Motor neuron (in vitro differentiated cells): ENCODE data around the gene MTR. TPM values are rescaled to one million over a fixed set of nuclear protein-coding genes. Genes with fewer than 3 reads are reported as not detected.
"Not testable (repeated sequence)": the region's sequence is repeated elsewhere in the genome, so short reads cannot be mapped to it uniquely, and the experiment has no call there.

ENCODE experiments used
- ATAC-seq, 8 experiments: fragments of 200-7000 bp; cut with Tn5 transposase; replicated peaks in 6 of 8; 2 replicates each; pipeline ENCODE4 v1.8.0; 2021; ENCODE audit warnings: mild to moderate bottlenecking in 8 of 8, moderate library complexity in 8 of 8
- H3K27ac ChIP-seq, 2 donors: fragments of 250-450 bp; sonication (Bioruptor Pico); 2 replicates each; pipeline ENCODE4 v1.9.0; 2021; ENCODE audit warnings: antibody characterized with exemption in 2 of 2, mild to moderate bottlenecking in 2 of 2, moderate library complexity in 1 of 2
- H3K4me1 ChIP-seq, 2 donors: fragments of 250-450 bp; sonication (Bioruptor Pico); replicated peaks in 1 of 2; 2 replicates each; pipeline ENCODE4 v1.6.1; 2021; ENCODE audit warnings: antibody characterized with exemption in 2 of 2, mild to moderate bottlenecking in 2 of 2, moderate library complexity in 1 of 2
- H3K4me3 ChIP-seq, 5 donors: fragments of 250-450 bp; sonication (Bioruptor Pico); 2 replicates each; pipeline ENCODE4 v1.9.0; 2021; ENCODE audit warnings: antibody characterized with exemption in 5 of 5, mild to moderate bottlenecking in 5 of 5, moderate library complexity in 4 of 5
- WGBS, 10 experiments: fragments of 450-650 bp; shearing (Covaris generic); methylation state at CpG; one replicate each; pipeline ENCODE4 v1.0.0; 2022; 5-methylcytosine and 5-hydroxymethylcytosine counted together
- in situ Hi-C, 9 experiments: fragments of 400-800 bp; cut with MboI; loops; one replicate each; pipeline ENCODE4 v1.15.0; 2021; ENCODE audit warnings: low sequenced_read_pairs in 9 of 9, low pct_unique_long_range_greater_than_20kb in 2 of 9; ENCODE audit not compliant: unreplicated experiment in 9 of 9
- total RNA-seq, 8 experiments: library from RNA; unstranded; fragments of 300-600 nt; gene quantifications; 2 replicates each; pipeline versions ENCODE4 v1.2.3 to v1.2.4, GENCODE V29; 2022

The MTR gene
- total RNA-seq, 8 experiments from 2014 or later, result 13.9 to 42.3 (median 21.0) TPM

DNA sequence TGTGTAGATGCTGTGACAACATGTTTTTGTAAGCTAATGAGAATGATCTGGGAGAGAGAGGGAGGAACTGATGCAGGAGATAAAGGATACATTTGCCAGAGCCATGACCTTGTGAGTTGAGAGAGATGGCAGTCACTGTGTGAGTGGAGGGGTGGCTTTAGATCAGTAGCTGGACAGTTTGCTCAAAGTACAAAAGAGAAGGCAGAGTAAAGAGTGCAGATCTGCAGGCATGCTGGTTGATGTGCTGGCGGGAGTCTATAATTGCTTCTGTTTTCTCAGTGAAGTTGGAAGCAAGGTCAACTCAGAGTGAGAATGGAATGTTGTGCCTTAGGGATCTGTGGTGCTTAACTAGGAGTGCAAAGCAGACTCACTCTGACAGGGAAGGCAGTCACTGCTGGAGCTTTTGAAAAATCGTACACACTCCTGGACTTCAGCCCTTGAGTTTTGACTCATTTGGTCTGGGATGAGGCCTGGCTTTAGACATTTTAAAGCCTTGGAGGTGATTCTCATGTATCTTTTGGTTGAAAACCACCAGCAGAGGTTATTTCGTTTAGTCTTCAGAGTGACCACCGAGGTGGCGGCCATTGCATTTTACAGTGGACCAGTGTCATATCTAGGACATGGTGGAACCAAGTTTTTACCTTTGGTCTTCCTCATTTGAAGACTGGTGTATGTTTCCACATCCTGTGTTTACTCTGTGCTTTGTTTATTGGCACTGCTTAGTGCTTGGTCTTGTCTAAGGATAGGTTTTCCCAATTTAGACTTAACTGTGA lies 49.6 kb downstream of the MTR start:
- WGBS, 10 experiments, result 36 to 100% (median 93%) methylated on average over 1 to 5 of the region's 5 CpGs; no CpG with 5 or more reads in 1 of the 10 experiments
- ATAC-seq, result peak in 1 of 8 experiments; percentile 50
- Histone ChIP-seq H3K4me1 (no peaks in the 10 kb centered on the region), H3K27ac (no peak overlapping the region), H3K4me3 (no peak overlapping the region)
- in situ Hi-C loops, result no loop called here

- WGBS, 10 experiments, result 22 to 100% (median 94%) methylated on average over 1 to 2 of the region's 2 CpGs; no CpG with 5 or more reads in 1 of the 10 experiments
- ATAC-seq, result no peak
- in situ Hi-C loops, result no loop called here
- H3K4me1 ChIP-seq, result no peaks in the 10 kb centered on the region
- H3K4me3 ChIP-seq, result no peak overlapping the region
- H3K27ac ChIP-seq, result no peak overlapping the region
Measured at GRCh38 chr1:236845830-236846229, 50.7 kb downstream of the MTR start.

GRCh38 chr1:236848274-236848923 lies 53.3 kb downstream of the MTR start:
- in situ Hi-C loops, result no loop called here
- 68 to 100% (median 91%) methylated on average over 1 to 4 of the region's 4 CpGs; no CpG with 5 or more reads in 2 of the 10 experiments for WGBS, 10 experiments
- Histone ChIP-seq H3K4me3 (no peak overlapping the region), H3K27ac (no peak overlapping the region), H3K4me1 (no peaks in the 10 kb centered on the region)
- ATAC-seq, result no peak

DNA sequence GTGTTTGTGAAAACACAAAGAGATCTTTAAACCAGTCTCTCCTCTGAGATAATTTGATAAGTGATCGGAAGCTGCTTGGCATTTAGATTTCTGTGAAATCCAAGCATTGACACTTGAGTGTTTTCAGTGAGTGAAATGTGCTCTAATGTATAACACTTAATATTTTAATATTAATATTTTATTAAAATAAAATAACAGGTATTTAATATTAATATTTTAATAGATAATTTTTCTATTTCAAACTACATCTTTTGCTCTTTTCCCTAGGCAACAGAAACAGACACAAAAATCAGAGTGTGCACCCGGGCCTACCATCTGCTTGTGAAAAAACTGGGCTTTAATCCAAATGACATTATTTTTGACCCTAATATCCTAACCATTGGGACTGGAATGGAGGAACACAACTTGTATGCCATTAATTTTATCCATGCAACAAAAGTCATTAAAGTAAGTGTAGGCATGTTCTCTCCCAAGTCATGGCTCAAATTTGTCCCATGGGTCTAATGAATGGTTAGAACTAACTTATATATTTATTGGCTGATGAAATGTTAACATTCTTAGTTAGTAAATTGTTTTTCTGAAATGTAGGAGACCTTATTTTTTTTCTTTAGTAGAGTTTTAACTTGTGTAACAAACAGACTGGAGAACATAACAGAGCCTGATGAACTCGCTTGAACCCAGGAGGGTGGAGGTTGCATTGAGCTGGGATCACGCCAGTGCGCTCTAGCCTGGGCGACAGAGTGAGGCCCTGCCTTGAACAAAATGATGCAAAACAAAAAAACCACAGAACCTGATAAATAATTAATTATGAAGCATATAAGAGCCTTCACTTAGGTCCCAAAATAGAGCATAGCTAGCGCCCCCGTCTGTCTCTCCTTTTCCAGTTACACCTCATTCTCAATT lies 55.2 kb downstream of the MTR start:
- WGBS, 10 experiments, result 67 to 96% (median 92%) methylated on average over 4 to 8 of the region's 8 CpGs
- in situ Hi-C loops, result no loop called here

DNA sequence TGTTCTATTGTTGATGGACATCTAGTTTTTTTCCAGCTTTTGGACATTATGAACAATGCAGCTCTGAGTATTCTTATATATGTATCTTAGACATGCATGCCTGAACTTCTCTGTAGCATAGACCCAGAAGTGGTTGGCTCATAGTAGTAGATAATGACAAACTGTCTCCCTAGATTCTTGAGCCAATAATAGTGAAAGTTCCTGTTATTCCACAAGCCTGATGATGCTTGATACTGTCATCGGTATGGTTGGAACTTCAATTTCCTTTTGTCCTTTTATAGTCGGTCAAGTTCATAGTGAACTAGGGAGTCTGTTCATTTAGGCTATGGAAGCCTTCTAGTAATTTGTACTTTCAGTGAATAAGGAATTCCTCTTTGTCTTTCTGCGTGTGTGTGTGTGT lies 56.8 kb downstream of the MTR start:
- 69 to 100% (median 94%) methylated on average over 1 to 3 of the region's 3 CpGs; no CpG with 5 or more reads in 2 of the 10 experiments for WGBS, 10 experiments
- no peak overlapping the region for H3K4me3 ChIP-seq
- in situ Hi-C loops, result no loop called here

More for the DNA sequence above, 55.2 kb downstream of the MTR start:
- Histone ChIP-seq H3K4me3 (no peak overlapping the region), H3K27ac (no peak overlapping the region), H3K4me1 (no peaks in the 10 kb centered on the region)
- ATAC-seq, result peak in 1 of 8 experiments; percentile 8

GRCh38 chr1:236853921-236854604 lies 59.0 kb downstream of the MTR start:
- no peaks in the 10 kb centered on the region for H3K4me1 ChIP-seq
- 0 to 92% (median 78%) methylated on average over 1 to 4 of the region's 4 CpGs; no CpG with 5 or more reads in 1 of the 10 experiments for WGBS, 10 experiments
- no peak overlapping the region for H3K27ac ChIP-seq
- H3K4me3 ChIP-seq, result no peak overlapping the region
- ATAC-seq, result peak in 2 of 8 experiments; percentile 34 to 36
- in situ Hi-C loops, result no loop called here

More for the DNA sequence above, 56.8 kb downstream of the MTR start:
- Histone ChIP-seq H3K27ac (no peak overlapping the region), H3K4me1 (no peaks in the 10 kb centered on the region)
- no peak for ATAC-seq

GRCh38 chr1:236854605-236854983 lies 59.5 kb downstream of the MTR start:
- 0 to 77% (median 40%) methylated on average over 2 to 3 of the region's 3 CpGs; no CpG with 5 or more reads in 1 of the 10 experiments for whole genome bisulfite sequencing, 10 experiments
- H3K4me1 ChIP-seq, result no peaks in the 10 kb centered on the region
- in situ Hi-C loops, result no loop called here
- no peak overlapping the region for H3K27ac ChIP-seq
- H3K4me3 ChIP-seq, result no peak overlapping the region
- peak in 3 of 8 experiments; percentile 60 to 84 (median 80) for ATAC-seq

DNA sequence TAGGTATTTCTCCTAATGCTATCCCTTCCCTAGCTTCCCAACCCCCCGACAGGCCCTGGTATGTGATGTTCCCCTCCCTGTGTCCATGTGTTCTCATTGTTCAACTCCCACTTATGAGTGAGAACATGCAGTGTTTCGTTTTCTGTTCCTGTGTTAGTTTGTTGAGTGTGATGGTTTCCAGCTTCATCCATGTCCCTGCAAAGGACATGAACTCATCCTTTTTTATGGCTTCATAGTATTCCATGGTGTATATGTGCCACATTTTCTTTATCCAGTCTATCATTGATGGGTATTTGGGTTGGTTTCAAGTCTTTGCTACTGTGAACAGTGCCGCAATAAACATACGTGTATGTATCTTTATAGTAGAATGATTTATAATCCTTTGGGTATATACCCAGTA lies 61.6 kb downstream of the MTR start:
- 87 to 100% (median 100%) methylated on average over 1 to 4 of the region's 4 CpGs for WGBS, 10 experiments
- ATAC-seq, in situ Hi-C loops: not testable (repeated sequence)

DNA sequence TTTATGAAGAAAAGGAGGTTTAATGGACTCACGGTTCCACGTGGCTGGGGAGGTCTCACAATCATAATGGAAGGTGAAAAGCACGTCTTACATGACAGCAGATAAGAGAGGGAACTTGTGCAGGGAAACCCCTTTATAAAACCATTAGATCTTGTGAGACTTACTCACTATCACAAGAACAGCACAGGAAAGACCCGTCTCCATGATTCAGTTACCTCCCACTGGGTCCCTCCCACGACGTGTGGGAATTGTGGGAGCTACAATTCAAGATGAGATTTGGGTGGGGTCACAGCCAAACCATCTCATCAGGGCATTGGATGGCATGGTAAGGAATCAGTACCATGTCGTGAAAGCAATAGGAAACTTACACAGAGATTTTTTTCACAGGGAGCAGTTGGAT lies 63.1 kb downstream of the MTR start:
- ATAC-seq, result no peak
- WGBS, 10 experiments, result 92 to 95% (median 94%) methylated on average over 3 to 7 of the region's 7 CpGs; no CpG with 5 or more reads in 5 of the 10 experiments
- Histone ChIP-seq H3K4me1 (no peaks in the 10 kb centered on the region), H3K27ac (no peak overlapping the region), H3K4me3 (no peak overlapping the region)
- in situ Hi-C loops, result no loop called here

More for the DNA sequence above, 61.6 kb downstream of the MTR start:
- H3K4me1 ChIP-seq, H3K27ac ChIP-seq, H3K4me3 ChIP-seq: not testable (repeated sequence)

DNA sequence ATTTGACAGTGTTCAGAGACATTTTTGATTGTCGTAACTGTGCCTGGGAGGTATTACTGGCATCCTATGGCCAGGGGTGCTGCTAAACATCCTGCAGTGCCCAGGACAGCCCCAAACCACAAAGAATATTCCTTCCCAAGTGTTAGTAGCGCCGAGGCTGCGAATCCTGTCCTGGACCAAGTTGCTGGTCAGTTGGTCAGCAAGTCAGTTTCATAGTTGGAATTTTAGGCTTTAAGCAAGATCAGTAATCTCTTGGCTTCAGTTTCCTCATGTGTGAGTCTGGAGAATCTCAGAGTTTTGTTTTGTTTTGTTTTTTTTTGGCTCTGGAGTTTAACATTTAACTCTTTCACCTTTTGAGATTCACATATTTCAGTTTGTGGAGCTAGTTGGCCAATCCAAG lies 65.0 kb downstream of the MTR start:
- no peak for ATAC-seq
- in situ Hi-C loops, result no loop called here
- Histone ChIP-seq H3K4me1 (no peaks in the 10 kb centered on the region), H3K4me3 (no peak overlapping the region), H3K27ac (no peak overlapping the region)
- 86 to 100% (median 96%) methylated on average over 3 to 4 of the region's 4 CpGs; no CpG with 5 or more reads in 6 of the 10 experiments for WGBS, 10 experiments

DNA sequence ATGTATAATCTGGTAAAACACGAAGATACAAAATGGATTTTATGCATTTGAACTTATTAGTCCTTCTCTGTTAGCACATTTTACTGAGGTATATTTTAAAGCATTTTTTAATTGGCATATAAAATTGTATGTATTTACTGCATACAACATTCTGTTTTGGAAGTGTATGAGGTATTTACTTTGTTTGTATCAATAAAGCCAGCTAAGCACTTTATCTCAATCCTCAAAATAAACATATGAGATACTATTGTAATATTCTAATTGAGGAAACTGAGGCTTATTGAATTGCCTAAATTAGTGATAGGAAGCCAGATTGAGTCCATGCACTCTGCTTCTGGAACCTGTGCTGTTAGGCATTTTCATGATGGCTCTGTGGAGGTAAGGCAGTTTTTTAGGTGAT lies 65.6 kb downstream of the MTR start:
- H3K4me3 ChIP-seq, result no peak overlapping the region
- H3K4me1 ChIP-seq, result no peaks in the 10 kb centered on the region
- in situ Hi-C loops, result no loop called here
- no peak overlapping the region for H3K27ac ChIP-seq
- ATAC-seq, result no peak
- 78 to 100% (median 100%) methylated on average over 1 of the region's 1 CpG; no CpG with 5 or more reads in 3 of the 10 experiments for WGBS, 10 experiments

DNA sequence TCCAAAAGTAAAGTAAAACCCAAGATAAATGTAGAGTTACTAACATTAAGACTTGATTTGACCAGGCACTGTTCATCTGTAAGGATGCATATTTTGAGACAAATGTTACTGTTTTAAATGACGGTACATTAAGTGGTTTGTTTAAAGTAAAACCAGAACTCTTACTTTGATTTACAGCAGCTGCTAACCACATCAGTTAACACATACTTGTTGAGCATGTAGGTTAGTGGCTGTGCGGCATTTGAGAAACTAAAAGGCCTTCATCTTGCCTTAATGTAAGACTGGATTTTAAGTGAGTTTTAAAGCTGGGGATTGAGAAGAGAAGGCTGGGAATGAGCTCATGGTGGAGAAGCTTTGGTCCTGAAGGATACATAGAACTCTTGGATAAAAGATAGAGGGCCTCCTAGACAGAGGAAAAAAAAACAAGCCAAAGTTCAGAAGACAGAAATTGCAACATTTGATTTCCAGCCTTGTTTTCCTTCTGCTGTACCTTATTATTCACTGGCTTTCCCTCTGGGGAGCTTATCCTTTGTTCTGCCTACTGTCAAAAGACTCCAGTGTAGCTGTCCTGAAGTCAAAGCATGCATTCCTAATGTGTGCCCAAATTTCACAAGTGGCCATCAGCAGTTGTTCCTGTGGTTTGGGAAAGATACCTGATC lies 66.6 kb downstream of the MTR start:
- WGBS, 10 experiments, result 25 to 100% (median 92%) methylated on average over 1 to 2 of the region's 2 CpGs
- H3K4me3 ChIP-seq, result no peak overlapping the region
- H3K4me1 ChIP-seq, result no peaks in the 10 kb centered on the region
- ATAC-seq, result no peak
- no peak overlapping the region for H3K27ac ChIP-seq
- in situ Hi-C loops, result no loop called here
